Upper lobe of left lung (tissue), 4 donors: ENCODE results near the gene EYS.

Source experiments
- EP300 ChIP-seq, 4 donors: sonication (generic); formaldehyde crosslinking; IDR thresholded peaks; one replicate each; pipeline ENCODE4 v1.5.1; 2017; ENCODE audit warnings: antibody characterized with exemption in 4 of 4, control low read depth in 2 of 4
- POLR2A ChIP-seq, 4 donors: fragments of 450-650 bp; IDR thresholded peaks; one replicate each; pipeline ENCODE4 v1.5.1; 2016 to 2017; ENCODE audit warnings: antibody characterized with exemption in 4 of 4, mild to moderate bottlenecking in 2 of 4
- POLR2AphosphoS5 ChIP-seq, 2 donors: sonication (generic); formaldehyde crosslinking; IDR thresholded peaks; one replicate each; pipeline ENCODE4 v1.5.1; 2017; ENCODE audit warnings: antibody characterized with exemption in 2 of 2
- TF ChIP-seq, protein P1 (sequence below), 6 experiments: fragments of 450-650 bp in 4 of 6; fragments of 200-600 bp in 2 of 6; sonication (generic) in 2 of 6; IDR thresholded peaks; one replicate each; pipeline ENCODE4 v1.5.1; 2016 to 2019; ENCODE audit warnings: antibody characterized with exemption in 6 of 6

DNA sequence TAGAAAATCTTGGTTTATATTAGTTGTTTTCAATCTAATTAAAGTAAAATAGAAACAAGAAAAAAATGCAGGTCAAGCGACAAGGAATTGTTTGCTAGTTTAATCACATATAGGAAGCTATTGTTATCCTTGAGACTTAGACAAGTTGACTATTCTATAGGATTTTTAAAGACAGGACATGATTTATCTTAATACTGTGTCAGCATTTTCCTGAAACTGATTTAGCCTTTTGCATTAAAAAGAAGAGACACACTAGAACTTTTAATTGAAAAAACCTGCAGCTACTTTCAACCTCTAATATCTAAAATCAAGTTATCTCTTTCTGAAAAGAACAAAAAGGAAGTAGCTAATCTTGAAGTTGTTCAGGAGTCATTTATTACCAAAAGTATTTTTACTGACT lies 1825.2 kb downstream of the EYS start:
- TF ChIP-seq, protein P1, sequence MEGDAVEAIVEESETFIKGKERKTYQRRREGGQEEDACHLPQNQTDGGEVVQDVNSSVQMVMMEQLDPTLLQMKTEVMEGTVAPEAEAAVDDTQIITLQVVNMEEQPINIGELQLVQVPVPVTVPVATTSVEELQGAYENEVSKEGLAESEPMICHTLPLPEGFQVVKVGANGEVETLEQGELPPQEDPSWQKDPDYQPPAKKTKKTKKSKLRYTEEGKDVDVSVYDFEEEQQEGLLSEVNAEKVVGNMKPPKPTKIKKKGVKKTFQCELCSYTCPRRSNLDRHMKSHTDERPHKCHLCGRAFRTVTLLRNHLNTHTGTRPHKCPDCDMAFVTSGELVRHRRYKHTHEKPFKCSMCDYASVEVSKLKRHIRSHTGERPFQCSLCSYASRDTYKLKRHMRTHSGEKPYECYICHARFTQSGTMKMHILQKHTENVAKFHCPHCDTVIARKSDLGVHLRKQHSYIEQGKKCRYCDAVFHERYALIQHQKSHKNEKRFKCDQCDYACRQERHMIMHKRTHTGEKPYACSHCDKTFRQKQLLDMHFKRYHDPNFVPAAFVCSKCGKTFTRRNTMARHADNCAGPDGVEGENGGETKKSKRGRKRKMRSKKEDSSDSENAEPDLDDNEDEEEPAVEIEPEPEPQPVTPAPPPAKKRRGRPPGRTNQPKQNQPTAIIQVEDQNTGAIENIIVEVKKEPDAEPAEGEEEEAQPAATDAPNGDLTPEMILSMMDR (IDR thresholded peaks at IDR 0.05) = no peak
- TF ChIP-seq POLR2AphosphoS5 (IDR thresholded peaks at IDR 0.05) (no peak), POLR2A (IDR thresholded peaks at IDR 0.05) (no peak), EP300 (IDR thresholded peaks at IDR 0.05) (no peak)
